ENCODE results near the gene COL4A4.

- TF ChIP-seq, protein P1, sequence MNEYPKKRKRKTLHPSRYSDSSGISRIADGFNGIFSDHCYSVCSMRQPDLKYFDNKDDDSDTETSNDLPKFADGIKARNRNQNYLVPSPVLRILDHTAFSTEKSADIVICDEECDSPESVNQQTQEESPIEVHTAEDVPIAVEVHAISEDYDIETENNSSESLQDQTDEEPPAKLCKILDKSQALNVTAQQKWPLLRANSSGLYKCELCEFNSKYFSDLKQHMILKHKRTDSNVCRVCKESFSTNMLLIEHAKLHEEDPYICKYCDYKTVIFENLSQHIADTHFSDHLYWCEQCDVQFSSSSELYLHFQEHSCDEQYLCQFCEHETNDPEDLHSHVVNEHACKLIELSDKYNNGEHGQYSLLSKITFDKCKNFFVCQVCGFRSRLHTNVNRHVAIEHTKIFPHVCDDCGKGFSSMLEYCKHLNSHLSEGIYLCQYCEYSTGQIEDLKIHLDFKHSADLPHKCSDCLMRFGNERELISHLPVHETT (tag by site-specific recombination; IDR thresholded peaks at IDR 0.05), result no peak
- no peak for TF ChIP-seq ZBTB7A (tag by site-specific recombination; IDR thresholded peaks at IDR 0.05; ENCODE audit: low read depth)
- TF ChIP-seq, protein P2, sequence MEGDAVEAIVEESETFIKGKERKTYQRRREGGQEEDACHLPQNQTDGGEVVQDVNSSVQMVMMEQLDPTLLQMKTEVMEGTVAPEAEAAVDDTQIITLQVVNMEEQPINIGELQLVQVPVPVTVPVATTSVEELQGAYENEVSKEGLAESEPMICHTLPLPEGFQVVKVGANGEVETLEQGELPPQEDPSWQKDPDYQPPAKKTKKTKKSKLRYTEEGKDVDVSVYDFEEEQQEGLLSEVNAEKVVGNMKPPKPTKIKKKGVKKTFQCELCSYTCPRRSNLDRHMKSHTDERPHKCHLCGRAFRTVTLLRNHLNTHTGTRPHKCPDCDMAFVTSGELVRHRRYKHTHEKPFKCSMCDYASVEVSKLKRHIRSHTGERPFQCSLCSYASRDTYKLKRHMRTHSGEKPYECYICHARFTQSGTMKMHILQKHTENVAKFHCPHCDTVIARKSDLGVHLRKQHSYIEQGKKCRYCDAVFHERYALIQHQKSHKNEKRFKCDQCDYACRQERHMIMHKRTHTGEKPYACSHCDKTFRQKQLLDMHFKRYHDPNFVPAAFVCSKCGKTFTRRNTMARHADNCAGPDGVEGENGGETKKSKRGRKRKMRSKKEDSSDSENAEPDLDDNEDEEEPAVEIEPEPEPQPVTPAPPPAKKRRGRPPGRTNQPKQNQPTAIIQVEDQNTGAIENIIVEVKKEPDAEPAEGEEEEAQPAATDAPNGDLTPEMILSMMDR (tag by site-specific recombination; IDR thresholded peaks at IDR 0.05), result no peak
- TF ChIP-seq, protein P3, sequence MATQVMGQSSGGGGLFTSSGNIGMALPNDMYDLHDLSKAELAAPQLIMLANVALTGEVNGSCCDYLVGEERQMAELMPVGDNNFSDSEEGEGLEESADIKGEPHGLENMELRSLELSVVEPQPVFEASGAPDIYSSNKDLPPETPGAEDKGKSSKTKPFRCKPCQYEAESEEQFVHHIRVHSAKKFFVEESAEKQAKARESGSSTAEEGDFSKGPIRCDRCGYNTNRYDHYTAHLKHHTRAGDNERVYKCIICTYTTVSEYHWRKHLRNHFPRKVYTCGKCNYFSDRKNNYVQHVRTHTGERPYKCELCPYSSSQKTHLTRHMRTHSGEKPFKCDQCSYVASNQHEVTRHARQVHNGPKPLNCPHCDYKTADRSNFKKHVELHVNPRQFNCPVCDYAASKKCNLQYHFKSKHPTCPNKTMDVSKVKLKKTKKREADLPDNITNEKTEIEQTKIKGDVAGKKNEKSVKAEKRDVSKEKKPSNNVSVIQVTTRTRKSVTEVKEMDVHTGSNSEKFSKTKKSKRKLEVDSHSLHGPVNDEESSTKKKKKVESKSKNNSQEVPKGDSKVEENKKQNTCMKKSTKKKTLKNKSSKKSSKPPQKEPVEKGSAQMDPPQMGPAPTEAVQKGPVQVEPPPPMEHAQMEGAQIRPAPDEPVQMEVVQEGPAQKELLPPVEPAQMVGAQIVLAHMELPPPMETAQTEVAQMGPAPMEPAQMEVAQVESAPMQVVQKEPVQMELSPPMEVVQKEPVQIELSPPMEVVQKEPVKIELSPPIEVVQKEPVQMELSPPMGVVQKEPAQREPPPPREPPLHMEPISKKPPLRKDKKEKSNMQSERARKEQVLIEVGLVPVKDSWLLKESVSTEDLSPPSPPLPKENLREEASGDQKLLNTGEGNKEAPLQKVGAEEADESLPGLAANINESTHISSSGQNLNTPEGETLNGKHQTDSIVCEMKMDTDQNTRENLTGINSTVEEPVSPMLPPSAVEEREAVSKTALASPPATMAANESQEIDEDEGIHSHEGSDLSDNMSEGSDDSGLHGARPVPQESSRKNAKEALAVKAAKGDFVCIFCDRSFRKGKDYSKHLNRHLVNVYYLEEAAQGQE (tag by site-specific recombination; IDR thresholded peaks at IDR 0.05), result no peak
- no peak for TF ChIP-seq ZNF266 (tag by site-specific recombination; IDR thresholded peaks at IDR 0.05; ENCODE audit: low read depth)
Measured at GRCh38 chr2:227007940-227008339, 156.1 kb downstream of the COL4A4 start.

Measured in HEK293 (cell line).